D721Med (cell line): ENCODE measurements around the gene AK2.

Experiments used
- DNase-seq: peaks from one replicate; pipeline ENCODE4 v3.0.0; 2011; ENCODE audit warnings: low spot score; ENCODE audit not compliant: insufficient read length
- FAIRE-seq: peaks from 2 replicates; lab custom pipeline; 2011; peaks lifted over from hg19 to GRCh38; lab: Jason Lieb, UNC
- TF ChIP-seq, protein P1 (sequence below): IDR thresholded peaks from 2 replicates; pipeline ENCODE4 v1.5.1; 2012; ENCODE audit warnings: mild to moderate bottlenecking, control low read depth; ENCODE audit not compliant: insufficient read depth; ENCODE audit errors: missing control alignments

Gene AK2

GRCh38 chr1:32989160-32990050 is 47.3 kb downstream of the AK2 start:
- FAIRE-seq (no peak), DNase-seq (no peak)
- TF ChIP-seq, protein P1, sequence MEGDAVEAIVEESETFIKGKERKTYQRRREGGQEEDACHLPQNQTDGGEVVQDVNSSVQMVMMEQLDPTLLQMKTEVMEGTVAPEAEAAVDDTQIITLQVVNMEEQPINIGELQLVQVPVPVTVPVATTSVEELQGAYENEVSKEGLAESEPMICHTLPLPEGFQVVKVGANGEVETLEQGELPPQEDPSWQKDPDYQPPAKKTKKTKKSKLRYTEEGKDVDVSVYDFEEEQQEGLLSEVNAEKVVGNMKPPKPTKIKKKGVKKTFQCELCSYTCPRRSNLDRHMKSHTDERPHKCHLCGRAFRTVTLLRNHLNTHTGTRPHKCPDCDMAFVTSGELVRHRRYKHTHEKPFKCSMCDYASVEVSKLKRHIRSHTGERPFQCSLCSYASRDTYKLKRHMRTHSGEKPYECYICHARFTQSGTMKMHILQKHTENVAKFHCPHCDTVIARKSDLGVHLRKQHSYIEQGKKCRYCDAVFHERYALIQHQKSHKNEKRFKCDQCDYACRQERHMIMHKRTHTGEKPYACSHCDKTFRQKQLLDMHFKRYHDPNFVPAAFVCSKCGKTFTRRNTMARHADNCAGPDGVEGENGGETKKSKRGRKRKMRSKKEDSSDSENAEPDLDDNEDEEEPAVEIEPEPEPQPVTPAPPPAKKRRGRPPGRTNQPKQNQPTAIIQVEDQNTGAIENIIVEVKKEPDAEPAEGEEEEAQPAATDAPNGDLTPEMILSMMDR: no peak

DNA sequence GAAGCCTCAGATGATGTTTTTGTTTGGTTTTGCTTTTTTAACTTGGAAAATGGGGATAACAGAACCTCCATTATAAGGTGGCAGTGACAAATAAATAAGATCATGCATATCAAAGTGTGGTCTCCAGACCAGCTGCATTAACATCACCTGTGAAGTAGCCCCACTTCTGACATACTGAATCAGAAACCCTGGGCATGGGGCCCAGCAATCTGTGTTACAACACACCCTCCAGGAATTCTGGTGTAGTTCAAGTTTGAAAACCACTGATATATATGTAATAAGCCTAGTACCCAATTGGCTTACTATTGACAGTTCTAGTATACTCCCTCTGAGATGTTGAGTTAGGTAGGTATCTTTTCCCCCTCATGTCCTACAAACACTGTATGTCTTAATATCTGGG is 48.0 kb downstream of the AK2 start:
- TF ChIP-seq, protein P1: no peak
- DNase-seq: no peak
- FAIRE-seq: no peak

DNA sequence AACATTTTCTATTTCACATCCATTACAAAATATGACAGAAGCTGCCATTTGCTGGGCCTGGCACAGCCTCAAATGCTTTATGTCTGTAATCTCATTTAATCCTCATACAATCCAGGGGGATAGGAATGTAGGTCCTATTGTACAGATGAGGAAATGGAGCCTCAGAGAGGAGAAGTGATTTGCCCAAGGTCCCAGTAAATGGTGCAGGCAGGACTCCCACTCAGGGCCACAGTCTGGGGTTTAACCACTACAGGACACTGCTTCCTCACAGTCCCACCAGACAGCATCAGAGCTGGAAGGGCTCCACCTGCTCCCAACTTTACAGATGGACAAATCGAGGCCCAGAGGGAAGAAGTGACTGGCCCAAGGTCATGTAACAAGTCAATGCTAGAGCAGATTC is 51.5 kb downstream of the AK2 start:
- TF ChIP-seq, protein P1: no peak
- no peak for FAIRE-seq
- DNase-seq: no peak

DNA sequence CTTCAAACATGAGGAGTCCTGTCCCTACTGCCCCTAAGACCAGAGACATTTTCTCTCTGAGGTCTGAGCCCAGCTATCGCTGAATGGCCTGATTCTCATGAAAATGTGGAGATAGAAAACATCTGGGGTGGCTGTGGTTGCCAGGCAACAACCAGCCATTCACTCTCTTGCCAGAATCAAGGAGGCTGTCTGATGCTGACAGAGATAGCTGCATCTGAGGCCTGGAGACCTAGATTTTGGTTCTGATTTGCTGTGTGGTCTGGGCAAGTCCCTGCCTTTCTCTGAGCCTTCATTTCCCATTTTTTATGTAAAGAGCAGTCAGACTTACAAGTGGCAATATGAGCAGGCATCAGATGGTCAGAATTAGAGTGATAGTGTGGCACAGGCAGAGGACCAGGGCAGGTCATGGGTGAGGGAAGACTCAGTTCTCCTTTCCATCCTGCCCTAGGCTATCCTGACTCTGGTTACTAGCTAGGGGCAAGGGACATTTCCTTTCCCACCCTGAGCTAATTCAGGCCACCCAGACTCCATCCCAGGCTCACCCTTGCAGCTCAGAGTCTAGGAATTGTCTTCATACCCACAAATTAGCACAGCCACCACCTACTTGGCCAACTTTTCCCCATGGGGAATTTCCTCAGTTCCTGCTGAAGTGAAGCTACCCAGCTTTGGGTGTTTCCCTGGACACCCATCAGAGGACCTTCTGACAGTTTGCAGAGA is 52.1 kb downstream of the AK2 start:
- no peak for FAIRE-seq

GRCh38 chr1:32984090-32984454 is 52.6 kb downstream of the AK2 start:
- TF ChIP-seq, protein P1: no peak
- no peak for FAIRE-seq
- no peak for DNase-seq

More for the DNA sequence above, 52.1 kb downstream of the AK2 start:
- TF ChIP-seq, protein P1: no peak
- DNase-seq: no peak

GRCh38 chr1:32983020-32983419 is 53.7 kb downstream of the AK2 start:
- DNase-seq (no peak), FAIRE-seq (no peak)
- TF ChIP-seq, protein P1: no peak
